Muscle of leg (tissue), 11 donors: ENCODE measurements around the gene ARID1A. TPM values are rescaled to one million over a fixed set of nuclear protein-coding genes. Genes with fewer than 3 reads are reported as not detected.
A peak's percentile ranks its signal among the peaks of the same experiment; 100 is the strongest.

ENCODE experiments used
- DNase-seq: peaks from one replicate; pipeline ENCODE4 v3.0.0; 2013
- H3K27ac ChIP-seq: one replicate; pipeline ENCODE4 v1.5.1; 2013; ENCODE audit warnings: mild to moderate bottlenecking, low read length, control low read depth
- H3K27me3 ChIP-seq: one replicate; pipeline ENCODE4 v1.6.1; 2013; ENCODE audit warnings: low read length; ENCODE audit not compliant: control insufficient read depth, insufficient read depth
- H3K36me3 ChIP-seq: one replicate; pipeline ENCODE4 v1.6.1; 2013; ENCODE audit warnings: low read length; ENCODE audit not compliant: control insufficient read depth, insufficient read depth
- H3K4me1 ChIP-seq: one replicate; pipeline ENCODE4 v1.6.1; 2013; ENCODE audit warnings: low read length; ENCODE audit not compliant: control insufficient read depth, insufficient read depth
- H3K4me3 ChIP-seq: one replicate; pipeline ENCODE4 v1.5.1; 2013; ENCODE audit warnings: low read length, control low read depth
- H3K9me3 ChIP-seq: replicated peaks from 2 replicates; pipeline ENCODE4 v1.6.1; 2013; ENCODE audit warnings: low read depth, low read length; ENCODE audit not compliant: control insufficient read depth
- WGBS: methylation state at CpG from one replicate; pipeline ENCODE4 v1.1.5; 2013; ENCODE audit warnings: missing lambda C conversion rate; ENCODE audit not compliant: insufficient coverage; 5-methylcytosine and 5-hydroxymethylcytosine counted together
- polyA plus RNA-seq, 8 donors: library from polyadenylated mRNA; unstranded; fragments of 120-200 nt; gene quantifications; one replicate each; pipeline versions ENCODE4 v1.2.1 to v1.2.3, GENCODE V29; 2013; ENCODE audit warnings: inconsistent platforms in 1 of 8, low replicate concordance in 1 of 8; ENCODE audit not compliant: insufficient read length in 8 of 8, insufficient read depth in 1 of 8
- total RNA-seq: library from RNA; stranded (reverse); fragments of 120-200 nt; gene quantifications from one replicate; pipeline ENCODE4 v1.2.4, GENCODE V29; 2013

ARID1A gene
- total and polyA plus RNA-seq, 9 donors: 22.1 to 63.5 (median 44.6) TPM

DNA sequence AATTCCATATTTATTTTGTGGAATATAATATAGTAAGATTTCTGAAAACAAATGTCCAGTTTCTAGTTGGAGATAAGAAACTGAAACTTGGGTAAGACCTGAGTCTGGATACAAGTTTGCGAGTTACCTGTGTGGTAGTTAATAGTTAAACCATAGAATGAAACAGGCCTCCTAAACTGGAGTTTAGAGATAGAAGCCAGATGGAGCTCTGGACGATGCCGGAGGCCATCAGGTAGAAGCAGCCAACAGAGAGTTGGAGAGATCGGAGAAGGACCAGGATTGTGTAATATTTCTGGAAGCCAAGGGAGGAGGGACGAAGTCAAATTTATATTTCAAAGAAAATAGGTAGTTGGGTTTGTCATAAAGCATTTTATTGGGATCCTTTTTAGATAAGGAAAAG is 45.1 kb downstream of the ARID1A start:
- no peak overlapping the region for H3K27ac ChIP-seq

DNA sequence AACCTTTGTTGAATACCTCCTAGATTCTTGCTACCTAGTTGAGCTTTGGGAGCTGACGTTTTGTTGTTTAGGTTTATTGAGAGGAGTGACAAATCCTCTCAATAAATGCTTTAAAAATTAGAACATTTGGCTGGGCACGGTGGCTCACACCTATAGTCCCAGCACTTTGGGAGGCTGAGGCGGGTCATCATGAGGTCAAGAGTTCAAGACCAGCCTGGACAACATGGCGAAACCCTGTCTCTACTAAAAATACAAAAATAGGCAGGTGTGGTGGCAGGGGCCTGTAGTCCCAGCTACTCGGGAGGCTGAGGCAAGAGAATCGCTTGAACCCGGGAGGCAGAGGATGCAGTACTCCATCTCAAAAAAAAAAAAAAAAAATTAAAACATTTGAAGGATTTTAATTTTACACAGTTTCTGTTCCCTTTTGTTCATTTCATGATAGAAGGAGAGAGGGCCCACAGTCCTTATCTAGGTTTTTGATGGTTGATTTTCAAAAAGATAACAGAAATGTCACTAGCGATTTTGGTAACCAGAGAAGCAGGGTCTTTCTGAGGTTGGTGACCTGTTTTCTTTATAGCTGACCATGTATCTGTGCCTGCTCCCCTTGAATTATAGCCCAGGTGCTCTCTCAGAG is 47.7 kb downstream of the ARID1A start:
- no peak for DNase-seq
- Histone ChIP-seq H3K36me3 (peaks cover 63% of the 10 kb centered on the region), H3K4me1 (no peaks in the 10 kb centered on the region), H3K4me3 (no peak overlapping the region), H3K27me3 (no peaks in the 10 kb centered on the region), H3K9me3 (no peaks in the 10 kb centered on the region), H3K27ac (peak overlapping the region; percentile 21)
- 100% methylated on average over 1 of the region's 8 CpGs for WGBS

More for the DNA sequence above, 45.1 kb downstream of the ARID1A start:
- Histone ChIP-seq H3K9me3 (no peaks in the 10 kb centered on the region), H3K36me3 (peaks cover 72% of the 10 kb centered on the region), H3K4me1 (no peaks in the 10 kb centered on the region), H3K27me3 (no peaks in the 10 kb centered on the region), H3K4me3 (no peak overlapping the region)
- 90% methylated on average over 2 of the region's 5 CpGs for WGBS
- DNase-seq: no peak

DNA sequence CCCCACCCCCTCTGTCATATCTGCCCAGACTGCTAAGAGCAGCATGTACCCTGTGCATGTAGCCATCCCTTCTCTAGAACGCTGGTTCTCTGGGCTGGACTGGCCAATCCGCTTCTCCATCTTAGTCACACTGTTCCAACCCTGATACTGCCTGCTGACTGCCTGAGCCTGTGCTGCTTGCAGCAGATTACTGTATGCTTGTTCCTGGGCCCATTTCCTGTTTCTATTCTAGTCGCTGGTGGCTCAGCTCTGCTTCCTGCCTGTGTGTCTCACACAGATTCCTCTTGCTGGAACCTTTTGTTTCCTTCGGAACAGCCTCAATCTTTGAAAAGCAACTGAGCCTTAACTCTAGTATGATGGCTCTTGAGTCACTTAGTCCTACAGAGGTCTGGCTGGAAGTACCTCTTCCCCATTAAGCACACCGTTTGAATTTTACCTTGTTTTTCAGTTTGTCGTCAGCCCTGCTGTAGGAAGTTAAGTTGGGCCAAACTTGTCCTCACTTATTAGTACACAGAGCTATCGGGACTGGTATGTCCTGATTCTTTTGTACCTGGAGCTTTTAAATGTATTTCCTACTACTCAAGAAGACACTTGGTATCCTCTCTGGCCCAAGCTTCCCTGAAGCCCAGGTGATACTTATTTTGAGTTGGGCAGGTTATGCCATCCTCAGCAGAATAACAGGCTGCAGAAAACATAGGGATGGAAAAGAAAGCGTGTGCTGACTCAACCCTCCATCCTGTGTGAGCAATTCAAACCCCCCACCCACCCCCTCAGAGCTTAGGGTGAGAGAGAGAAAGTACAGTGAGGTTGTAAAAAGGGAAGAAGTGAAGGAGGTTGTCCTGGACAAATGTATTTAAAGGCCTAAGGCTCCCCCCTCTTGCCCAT is 48.5 kb downstream of the ARID1A start:
- no peak overlapping the region for H3K4me3 ChIP-seq
- H3K27me3 ChIP-seq: no peaks in the 10 kb centered on the region
- 33% methylated on average over 3 of the region's 8 CpGs for WGBS
- no peaks in the 10 kb centered on the region for H3K9me3 ChIP-seq
- peak overlapping the region; percentile 78 for H3K27ac ChIP-seq
- H3K4me1 ChIP-seq: no peaks in the 10 kb centered on the region
- H3K36me3 ChIP-seq: peaks cover 64% of the 10 kb centered on the region
- DNase-seq: peak; percentile 88

DNA sequence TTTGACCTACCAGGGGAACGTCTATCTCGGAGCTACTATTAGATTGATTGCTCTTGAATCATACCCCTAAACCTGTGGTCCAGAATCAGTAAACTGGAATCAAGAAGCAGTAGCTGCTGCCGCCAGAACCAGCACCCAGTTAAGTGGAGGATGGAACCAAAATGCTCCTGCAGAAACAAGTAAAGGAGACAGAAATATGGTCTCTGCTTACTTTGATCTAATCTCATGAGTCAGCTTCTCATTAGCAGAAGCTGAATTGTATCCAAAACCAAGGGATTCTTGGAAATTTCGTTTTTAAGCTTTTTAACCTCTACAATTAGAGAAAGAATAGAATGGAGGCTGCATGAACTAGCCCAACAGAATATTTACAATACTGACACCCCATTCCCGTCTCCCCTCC is 49.4 kb downstream of the ARID1A start:
- H3K4me3 ChIP-seq: no peak overlapping the region
- H3K4me1 ChIP-seq: no peaks in the 10 kb centered on the region
- peak overlapping the region; percentile 78 for H3K27ac ChIP-seq

DNA sequence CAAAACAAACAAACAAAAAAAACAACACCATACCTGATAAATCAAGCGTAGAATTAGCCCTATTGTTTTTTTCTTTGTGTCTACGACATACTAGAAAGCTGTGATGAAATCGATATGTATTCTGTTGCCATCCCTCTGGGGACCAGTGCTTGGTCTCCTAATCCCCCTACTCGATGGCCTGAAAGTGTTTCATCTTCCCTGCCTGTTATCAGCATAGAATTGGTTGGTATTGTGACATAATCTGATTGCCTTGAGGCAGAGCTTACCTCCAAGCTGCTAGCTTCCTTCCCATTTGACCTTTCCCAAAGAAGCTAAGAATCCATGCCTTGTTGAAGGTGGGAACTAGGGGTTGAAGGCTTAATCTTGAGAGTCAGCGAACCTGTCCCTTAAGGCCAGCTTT is 51.2 kb downstream of the ARID1A start:
- Histone ChIP-seq H3K27me3 (no peaks in the 10 kb centered on the region), H3K4me3 (no peak overlapping the region), H3K27ac (no peak overlapping the region), H3K9me3 (no peaks in the 10 kb centered on the region), H3K36me3 (peaks cover 63% of the 10 kb centered on the region), H3K4me1 (no peaks in the 10 kb centered on the region)
- 92% methylated on average over 5 of the region's 5 CpGs for WGBS
- DNase-seq: no peak

More for the DNA sequence above, 49.4 kb downstream of the ARID1A start:
- peaks cover 65% of the 10 kb centered on the region for H3K36me3 ChIP-seq
- no peak for DNase-seq
- no peaks in the 10 kb centered on the region for H3K27me3 ChIP-seq
- WGBS: 80% methylated on average over 2 of the region's 5 CpGs
- no peaks in the 10 kb centered on the region for H3K9me3 ChIP-seq

DNA sequence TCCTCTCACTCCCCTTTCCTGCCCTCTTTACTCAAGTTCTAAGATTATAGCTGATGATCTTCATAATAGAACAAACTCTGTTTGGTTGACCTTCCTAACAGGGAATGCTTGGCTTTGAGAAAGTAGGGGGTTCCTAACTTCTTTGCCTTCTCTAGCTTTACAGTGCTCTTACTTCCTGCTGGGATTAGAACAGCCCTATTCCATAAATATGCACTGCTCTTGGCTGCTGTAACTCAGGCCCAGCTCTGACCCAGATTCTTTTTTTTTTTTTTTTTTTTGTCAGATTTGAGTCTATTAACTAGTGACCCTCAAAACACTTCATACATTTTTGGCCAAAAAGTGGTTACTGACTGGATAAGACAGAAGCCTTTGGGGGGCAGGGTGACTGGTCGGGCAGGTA is 52.5 kb downstream of the ARID1A start:
- peaks cover 3% of the 10 kb centered on the region for H3K4me1 ChIP-seq
- no peaks in the 10 kb centered on the region for H3K9me3 ChIP-seq
- H3K36me3 ChIP-seq: peaks cover 61% of the 10 kb centered on the region
- no peak overlapping the region for H3K4me3 ChIP-seq
- H3K27ac ChIP-seq: no peak overlapping the region
- no CpG with 5 or more reads among the region's 1 CpG for WGBS
- H3K27me3 ChIP-seq: no peaks in the 10 kb centered on the region
- DNase-seq: no peak

DNA sequence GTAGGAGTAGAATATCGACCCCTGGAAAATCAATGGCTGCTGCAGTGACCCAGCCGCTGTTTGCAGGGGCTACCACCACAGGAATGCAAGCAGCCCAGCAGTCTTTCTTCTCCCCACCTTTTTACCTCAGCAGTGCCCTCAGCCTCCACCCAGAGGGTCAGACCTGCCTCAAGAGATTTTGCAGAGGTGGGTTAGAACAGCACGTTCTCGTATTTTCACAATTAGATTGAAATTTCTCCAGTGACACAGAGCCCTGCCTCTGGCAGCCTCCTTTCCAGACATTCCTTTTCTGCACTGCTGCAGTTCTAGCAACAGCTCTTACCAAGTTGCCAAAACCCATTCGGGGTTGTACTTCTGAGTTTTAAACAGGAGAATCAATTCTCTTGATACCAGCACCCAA is 53.6 kb downstream of the ARID1A start:
- Histone ChIP-seq H3K9me3 (no peaks in the 10 kb centered on the region), H3K27me3 (no peaks in the 10 kb centered on the region), H3K36me3 (peaks cover 63% of the 10 kb centered on the region), H3K4me1 (peaks cover 3% of the 10 kb centered on the region), H3K4me3 (no peak overlapping the region), H3K27ac (no peak overlapping the region)
- WGBS: 96% methylated on average over 4 of the region's 5 CpGs
- no peak for DNase-seq

DNA sequence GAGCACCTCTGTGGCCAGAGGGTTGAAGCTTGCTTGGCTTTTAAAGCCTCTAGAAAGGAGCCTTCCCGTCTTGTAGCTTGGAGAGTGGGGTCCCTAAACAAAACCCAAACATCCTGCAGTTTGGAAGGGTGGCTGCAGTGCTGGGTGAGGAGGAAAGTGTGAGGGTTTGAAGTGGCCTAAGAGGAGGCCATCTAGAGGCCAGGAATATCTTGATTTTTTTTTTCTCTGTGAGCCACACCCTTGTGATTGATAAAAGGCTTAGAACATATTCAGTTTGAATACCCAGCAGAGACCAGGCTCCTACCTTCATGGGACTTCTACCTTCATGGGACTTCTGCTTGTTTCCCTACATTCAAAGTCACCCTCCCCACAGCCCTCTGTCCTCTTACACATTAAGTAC is 54.6 kb downstream of the ARID1A start:
- no CpG with 5 or more reads among the region's 1 CpG for WGBS
- Histone ChIP-seq H3K36me3 (peaks cover 57% of the 10 kb centered on the region), H3K27ac (no peak overlapping the region), H3K9me3 (no peaks in the 10 kb centered on the region), H3K4me1 (peaks cover 3% of the 10 kb centered on the region), H3K27me3 (no peaks in the 10 kb centered on the region), H3K4me3 (no peak overlapping the region)
- no peak for DNase-seq

DNA sequence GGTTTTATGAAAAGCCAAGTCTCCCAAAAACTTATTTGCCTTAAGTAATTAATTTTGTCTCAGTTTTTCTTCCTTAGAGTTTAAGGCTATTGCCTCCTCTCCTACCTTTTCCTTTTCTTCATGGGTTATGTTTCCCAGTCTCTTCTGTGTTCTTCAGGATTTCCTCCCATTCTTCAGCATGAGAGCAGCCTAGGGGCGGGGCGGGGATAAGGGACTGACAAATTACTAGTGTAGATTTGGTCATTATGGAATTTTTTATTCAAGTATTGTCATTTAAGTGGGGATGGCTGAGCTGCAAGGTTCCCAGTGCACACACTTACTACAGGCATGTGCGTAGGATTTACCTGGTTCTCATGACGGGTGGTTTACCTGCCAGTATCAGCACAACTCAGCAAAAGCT is 56.7 kb downstream of the ARID1A start:
- WGBS: no CpG with 5 or more reads among the region's 4 CpGs
- no peak overlapping the region for H3K4me3 ChIP-seq
- no peaks in the 10 kb centered on the region for H3K27me3 ChIP-seq
- no peak for DNase-seq
- peaks cover 47% of the 10 kb centered on the region for H3K36me3 ChIP-seq
- H3K27ac ChIP-seq: peak overlapping the region; percentile 59
- H3K9me3 ChIP-seq: no peaks in the 10 kb centered on the region
- peaks cover 3% of the 10 kb centered on the region for H3K4me1 ChIP-seq

DNA sequence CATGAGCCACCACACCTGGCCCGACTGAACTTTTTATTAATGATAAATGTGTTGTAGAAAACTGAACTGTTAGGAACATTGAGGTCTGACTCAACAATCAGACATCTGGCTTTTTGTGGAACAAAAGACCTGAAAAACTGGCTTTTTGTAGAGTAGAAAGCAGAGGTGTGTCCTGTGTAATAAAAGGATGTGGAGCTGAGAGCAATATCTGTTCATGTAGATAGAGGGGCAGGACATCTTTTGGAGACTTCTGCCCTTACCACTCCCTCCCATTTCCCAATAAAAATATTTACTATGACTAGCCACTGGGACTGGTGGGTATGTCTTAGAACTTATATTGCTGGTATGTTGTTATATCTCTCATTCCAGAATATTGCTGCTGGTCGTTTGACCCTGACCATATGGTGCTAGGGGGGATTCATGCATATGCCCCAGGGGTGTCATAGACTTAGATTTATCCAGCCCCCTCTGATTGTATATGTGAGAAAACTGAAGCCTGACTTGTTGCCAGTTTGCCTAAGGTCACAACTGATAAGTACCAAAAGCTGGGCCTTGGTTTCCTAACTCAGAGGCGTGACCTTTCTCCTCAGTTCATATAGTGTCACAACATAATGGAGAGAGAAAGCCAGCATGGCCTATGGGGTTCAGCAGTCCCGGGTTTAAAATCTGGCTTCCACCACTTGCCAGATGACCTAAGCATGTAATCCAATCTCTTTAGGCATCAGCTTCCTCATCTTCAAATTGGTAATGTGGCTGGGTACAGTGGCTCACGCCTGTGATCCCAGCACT is 58.5 kb downstream of the ARID1A start:
- H3K4me1 ChIP-seq: peaks cover 3% of the 10 kb centered on the region
- H3K27me3 ChIP-seq: no peaks in the 10 kb centered on the region
- H3K9me3 ChIP-seq: no peaks in the 10 kb centered on the region
- H3K4me3 ChIP-seq: no peak overlapping the region
- WGBS: 88% methylated on average over 2 of the region's 5 CpGs
- no peak overlapping the region for H3K27ac ChIP-seq
- H3K36me3 ChIP-seq: peaks cover 58% of the 10 kb centered on the region
- DNase-seq: no peak
